Adrenal gland (tissue), 12 donors: Measurements from ENCODE around the gene CCL28. TPM values are rescaled to one million over a fixed set of nuclear protein-coding genes. Genes with fewer than 3 reads are reported as not detected.

Source experiments
- DNase-seq, 7 donors: peaks; one replicate each; pipeline ENCODE4 v3.0.0-alpha.2; 2019 to 2020
- H3K27ac ChIP-seq, 5 donors: fragments of 200-600 bp; sonication (generic) in 4 of 5; 1 replicate in 3 of 5; 2 replicates in 2 of 5; pipeline versions ENCODE4 v1.5.1 to v1.8.0; 2016 to 2020; ENCODE audit warnings: mild to moderate bottlenecking in 1 of 5
- H3K27me3 ChIP-seq: fragments of 200-600 bp; 2 replicates; pipeline ENCODE4 v1.8.0; 2021
- H3K36me3 ChIP-seq, 2 donors: fragments of 200-600 bp; replicated peaks in 1 of 2; 1 replicate in 1 of 2; 2 replicates in 1 of 2; pipeline versions ENCODE4 v1.5.1 to v1.8.0; 2018 to 2022
- H3K4me1 ChIP-seq, 2 donors: fragments of 200-600 bp; replicated peaks in 1 of 2; 1 replicate in 1 of 2; 2 replicates in 1 of 2; pipeline versions ENCODE4 v1.5.1 to v1.8.0; 2018 to 2021
- H3K4me3 ChIP-seq, 4 donors: fragments of 200-600 bp; sonication (generic) in 3 of 4; one replicate each; pipeline ENCODE4 v1.5.1; 2016 to 2018
- H3K9me3 ChIP-seq, 3 donors: fragments of 200-600 bp; sonication (generic) in 1 of 3; replicated peaks in 1 of 3; 1 replicate in 2 of 3; 2 replicates in 1 of 3; pipeline versions ENCODE4 v1.5.1 to v1.8.0; 2016 to 2021
- POLR2A ChIP-seq, 2 donors: fragments of 450-650 bp; IDR thresholded peaks; one replicate each; pipeline ENCODE4 v1.6.1; 2017; ENCODE audit warnings: antibody characterized with exemption in 2 of 2, mild to moderate bottlenecking in 2 of 2, moderate library complexity in 1 of 2
- WGBS, 4 donors: extraction: QIAGEN DNeasy Blood & Tissue Kit in 2 of 4; methylation state at CpG; one replicate each; pipeline versions ENCODE4 v1.1.5 to v1.1.7; 2013 to 2017; 5-methylcytosine and 5-hydroxymethylcytosine counted together
- intact Hi-C, 2 donors: fragments of 100-400 bp; cut with DNase I; formaldehyde crosslinking; loops; one replicate each; pipeline versions ENCODE4 v1.14.1 to v1.15.0; 2022 to 2023
- polyA plus RNA-seq, 3 donors: library from polyadenylated mRNA; stranded (reverse); fragments of 200-250 nt in 2 of 3; fragments of 350-450 nt in 1 of 3; fragmentation: Illumina TruSeq in 1 of 3; extraction: RNeasy Lipid Tissue Mini Kit (QIAGEN cat#74804) in 1 of 3; gene quantifications; one replicate each; pipeline ENCODE4 v1.2.3, GENCODE V29; 2013 to 2014
- total RNA-seq, 9 donors: library from RNA; depleted of rRNA in 4 of 9; stranded (reverse); fragments of >200 nt in 4 of 9; fragments of 120-200 nt in 1 of 9; fragmentation: NEBNext Ultra II Directional in 1 of 9; extraction: Animal tissue kit (Norgen Biotek cat#: 25700) in 1 of 9; gene quantifications; one replicate each; pipeline versions ENCODE4 v1.1.0 to v1.2.4, GENCODE V29; 2013 to 2023
- TF ChIP-seq, protein P1 (sequence below), 6 experiments: fragments of 450-650 bp in 4 of 6; fragments of 200-600 bp in 2 of 6; sonication (generic) in 1 of 6; IDR thresholded peaks; 1 replicate in 5 of 6; 2 replicates in 1 of 6; pipeline versions ENCODE4 v1.5.1 to v1.8.0; 2016 to 2021; ENCODE audit warnings: antibody characterized with exemption in 6 of 6, mild to moderate bottlenecking in 2 of 6, moderate library complexity in 1 of 6
- donor health status: healthy with polysubstance abuse.
- donor health status: Bipolar disorder and iron deficiency.
- donor health status: DM: yes; HTN: yes; CAD: no.
- donor health status: DM: no; HTN: no; CAD: no.
- donor health status: DM: no; HTN: no; CAD: no.
- donor health status: DM: yes; HTN: yes; CAD: no.

The CCL28 gene
- total and polyA plus RNA-seq, 12 donors: 0.12 to 2.4 (median 1.00) TPM

GRCh38 chr5:43390471-43390870 lies 21.7 kb downstream of the CCL28 start:
- H3K9me3 ChIP-seq: no peaks in the 10 kb centered on the region
- no peaks in the 10 kb centered on the region for H3K36me3 ChIP-seq
- intact Hi-C loops: loop anchor here in 1 of 2 donors (5.0 to 10.0 kb wide), 2 partner anchors 286 to 483 kb away; no protein-coding TSS in a partner anchor
- H3K27ac ChIP-seq: no peak overlapping the region
- TF ChIP-seq POLR2A (IDR thresholded peaks at IDR 0.05): no peak
- TF ChIP-seq, protein P1, sequence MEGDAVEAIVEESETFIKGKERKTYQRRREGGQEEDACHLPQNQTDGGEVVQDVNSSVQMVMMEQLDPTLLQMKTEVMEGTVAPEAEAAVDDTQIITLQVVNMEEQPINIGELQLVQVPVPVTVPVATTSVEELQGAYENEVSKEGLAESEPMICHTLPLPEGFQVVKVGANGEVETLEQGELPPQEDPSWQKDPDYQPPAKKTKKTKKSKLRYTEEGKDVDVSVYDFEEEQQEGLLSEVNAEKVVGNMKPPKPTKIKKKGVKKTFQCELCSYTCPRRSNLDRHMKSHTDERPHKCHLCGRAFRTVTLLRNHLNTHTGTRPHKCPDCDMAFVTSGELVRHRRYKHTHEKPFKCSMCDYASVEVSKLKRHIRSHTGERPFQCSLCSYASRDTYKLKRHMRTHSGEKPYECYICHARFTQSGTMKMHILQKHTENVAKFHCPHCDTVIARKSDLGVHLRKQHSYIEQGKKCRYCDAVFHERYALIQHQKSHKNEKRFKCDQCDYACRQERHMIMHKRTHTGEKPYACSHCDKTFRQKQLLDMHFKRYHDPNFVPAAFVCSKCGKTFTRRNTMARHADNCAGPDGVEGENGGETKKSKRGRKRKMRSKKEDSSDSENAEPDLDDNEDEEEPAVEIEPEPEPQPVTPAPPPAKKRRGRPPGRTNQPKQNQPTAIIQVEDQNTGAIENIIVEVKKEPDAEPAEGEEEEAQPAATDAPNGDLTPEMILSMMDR (IDR thresholded peaks at IDR 0.05): no peak
- DNase-seq: no peak
- no peak overlapping the region for H3K4me3 ChIP-seq
- H3K27me3 ChIP-seq: no peaks in the 10 kb centered on the region
- no peaks in the 10 kb centered on the region for H3K4me1 ChIP-seq
- WGBS, 4 donors: 43 to 58% (median 51%) methylated on average over 1 of the region's 1 CpG

GRCh38 chr5:43389679-43390329 lies 22.4 kb downstream of the CCL28 start:
- H3K36me3 ChIP-seq: no peaks in the 10 kb centered on the region
- H3K27ac ChIP-seq: no peak overlapping the region
- no peak overlapping the region for H3K4me3 ChIP-seq
- H3K4me1 ChIP-seq: no peaks in the 10 kb centered on the region
- WGBS, 4 donors: 26 to 32% (median 30%) methylated on average over 4 of the region's 4 CpGs
- TF ChIP-seq, protein P1 (IDR thresholded peaks at IDR 0.05): peak; percentile 77 to 93 (median 83)
- no peak for TF ChIP-seq POLR2A (IDR thresholded peaks at IDR 0.05)
- DNase-seq: peak; percentile 49 to 81 (median 67)
- no peaks in the 10 kb centered on the region for H3K9me3 ChIP-seq
- intact Hi-C loops: loop anchor here (5.0 to 10.0 kb wide), 4 partner anchors 158 to 483 kb away; no protein-coding TSS in a partner anchor
- H3K27me3 ChIP-seq: no peaks in the 10 kb centered on the region

DNA sequence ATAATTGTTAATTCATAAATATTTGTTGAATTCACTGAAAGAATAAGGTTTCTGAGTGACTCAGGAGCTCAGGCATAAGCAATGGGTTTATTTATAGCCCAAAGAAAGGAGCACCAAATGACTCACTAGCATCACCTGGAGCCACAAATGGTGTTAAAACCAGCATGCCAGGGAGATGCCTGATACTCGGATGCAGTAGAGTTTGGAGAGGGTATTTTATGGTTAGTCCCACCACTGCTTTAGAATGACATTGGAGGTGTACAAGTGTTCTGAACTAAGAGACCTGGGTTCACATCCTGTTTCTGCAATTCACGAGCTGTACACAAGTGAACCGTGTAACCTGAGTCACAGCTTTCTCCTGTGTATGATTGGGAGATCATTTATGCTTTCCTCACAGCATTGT lies 25.2 kb downstream of the CCL28 start:
- Histone ChIP-seq H3K27me3 (no peaks in the 10 kb centered on the region), H3K36me3 (no peaks in the 10 kb centered on the region), H3K9me3 (no peaks in the 10 kb centered on the region), H3K27ac (no peak overlapping the region), H3K4me3 (no peak overlapping the region), H3K4me1 (no peaks in the 10 kb centered on the region)
- TF ChIP-seq POLR2A (IDR thresholded peaks at IDR 0.05): no peak
- TF ChIP-seq, protein P1 (IDR thresholded peaks at IDR 0.05): no peak
- intact Hi-C loops: loop anchor here (5.0 to 10.0 kb wide), 2 partner anchors 155 to 162 kb away; no protein-coding TSS in a partner anchor
- WGBS, 4 donors: 63 to 83% (median 80%) methylated on average over 2 to 3 of the region's 3 CpGs
- no peak for DNase-seq

DNA sequence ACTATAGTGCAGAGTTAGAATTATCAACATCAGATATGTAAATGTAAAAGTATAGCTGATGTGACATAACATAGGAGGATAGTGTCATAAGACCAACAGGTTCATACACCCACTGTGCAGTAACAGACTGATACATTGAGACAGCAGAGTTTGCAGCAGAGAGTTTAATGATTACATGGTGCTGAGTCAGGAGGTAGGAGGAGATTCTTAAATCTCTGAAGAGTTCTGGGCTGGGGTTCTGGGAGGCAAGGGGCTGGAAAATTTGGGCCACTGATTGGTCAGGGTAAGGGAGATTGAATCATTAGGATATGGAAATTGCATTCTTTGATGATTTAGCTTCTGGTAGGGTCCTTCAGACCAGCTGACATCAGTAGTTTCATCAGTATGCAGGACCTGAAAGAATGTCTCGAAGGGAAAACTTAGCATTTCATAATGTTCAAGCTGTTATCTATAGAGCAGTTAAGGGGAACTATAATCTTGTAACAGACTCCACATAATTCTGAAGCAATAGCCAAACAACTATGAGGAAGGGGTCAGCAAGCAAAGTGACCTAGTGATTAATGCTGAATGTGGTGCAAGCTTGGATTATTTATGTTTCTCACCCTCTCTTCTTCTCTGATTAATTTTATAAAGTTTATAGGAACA lies 35.6 kb downstream of the CCL28 start:
- TF ChIP-seq, protein P1 (IDR thresholded peaks at IDR 0.05): no peak
- TF ChIP-seq POLR2A (IDR thresholded peaks at IDR 0.05): no peak
- intact Hi-C loops: no loop called here
- no peak for DNase-seq
- no peak overlapping the region for H3K27ac ChIP-seq
- H3K4me1 ChIP-seq: no peaks in the 10 kb centered on the region
- H3K27me3 ChIP-seq: no peaks in the 10 kb centered on the region
- no peaks in the 10 kb centered on the region for H3K36me3 ChIP-seq
- H3K9me3 ChIP-seq: no peaks in the 10 kb centered on the region
- no peak overlapping the region for H3K4me3 ChIP-seq
- WGBS, 4 donors: 59 to 87% (median 63%) methylated on average over 1 of the region's 1 CpG
